Measurements from ENCODE around the gene PDCD1. TPM values are rescaled to one million over a fixed set of nuclear protein-coding genes. Genes with fewer than 3 reads are reported as not detected.

PDCD1 gene
- total and polyA plus RNA-seq, 2 of the 8 experiments (the other 6 are each of a cell fraction or from before 2014, with no cell fraction given) = 0.48 to 1.1 TPM

DNA sequence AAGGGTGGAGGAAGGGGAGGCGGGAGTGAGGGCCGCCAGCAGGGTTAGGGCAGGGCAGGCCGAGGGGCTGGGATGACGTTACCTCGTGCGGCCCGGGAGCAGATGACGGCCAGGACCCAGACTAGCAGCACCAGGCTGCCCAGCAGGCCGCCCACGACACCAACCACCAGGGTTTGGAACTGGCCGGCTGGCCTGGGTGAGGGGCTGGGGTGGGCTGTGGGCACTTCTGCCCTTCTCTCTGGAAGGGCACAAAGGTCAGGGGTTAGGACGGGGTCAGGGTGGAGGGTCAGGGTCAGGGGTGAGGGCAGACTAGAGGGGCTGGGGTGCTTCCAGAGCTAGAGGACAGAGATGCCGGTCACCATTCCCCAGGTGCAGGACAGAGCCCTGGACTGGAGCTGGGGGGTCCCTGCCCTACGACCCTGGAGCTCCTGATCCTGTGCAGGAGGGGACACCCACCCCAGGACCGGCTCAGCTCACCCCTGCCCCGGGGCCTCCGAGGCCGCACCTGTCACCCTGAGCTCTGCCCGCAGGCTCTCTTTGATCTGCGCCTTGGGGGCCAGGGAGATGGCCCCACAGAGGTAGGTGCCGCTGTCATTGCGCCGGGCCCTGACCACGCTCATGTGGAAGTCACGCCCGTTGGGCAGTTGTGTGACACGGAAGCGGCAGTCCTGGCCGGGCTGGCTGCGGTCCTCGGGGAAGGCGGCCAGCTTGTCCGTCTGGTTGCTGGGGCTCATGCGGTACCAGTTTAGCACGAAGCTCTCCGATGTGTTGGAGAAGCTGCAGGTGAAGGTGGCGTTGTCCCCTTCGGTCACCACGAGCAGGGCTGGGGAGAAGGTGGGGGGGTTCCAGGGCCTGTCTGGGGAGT, 6.3 kb downstream of the PDCD1 start:
- Histone ChIP-seq H3K14ac (ENCODE audit: insufficient read length) (no peak overlapping the region), H2BK120ac (replicated peaks; ENCODE audit: low read depth, low read length) (no peak overlapping the region), H4K20me1 (replicated peaks in 1 of 2; ENCODE audit: control insufficient read depth in 1 of 2, insufficient read depth in 2 of 2, low read length in 2 of 2) (no peaks in the 10 kb centered on the region), H2BK5ac (ENCODE audit: low read depth, low read length) (no peak overlapping the region), H3K23ac (ENCODE audit: insufficient read length) (no peak overlapping the region), H2BK12ac (ENCODE audit: low read depth, low read length) (no peak overlapping the region), H3K56ac (replicated peaks; ENCODE audit: insufficient read length, low read depth, low read length) (no peak overlapping the region), H4K91ac (replicated peaks; ENCODE audit: insufficient read length, low read length) (no peak overlapping the region), H2AFZ (ENCODE audit: low read length) (no peak overlapping the region), H3K4me3 (ENCODE audit: extremely low read depth in 1 of 4, insufficient read depth in 2 of 4, low read depth in 3 of 4, low read length in 4 of 4) (no peak overlapping the region), H3K23me2 (ENCODE audit: low read depth, low read length) (no peaks in the 10 kb centered on the region), H3K9ac (replicated peaks in 1 of 4; ENCODE audit: extremely low read depth in 1 of 4, low read depth in 3 of 4, low read length in 3 of 4) (no peak overlapping the region), H4K5ac (ENCODE audit: insufficient read length, low read depth, low read length) (no peak overlapping the region), H3K79me2 (ENCODE audit: control insufficient read depth in 1 of 2, insufficient read depth in 2 of 2, low read length in 2 of 2) (no peaks in the 10 kb centered on the region), H3K27ac (ENCODE audit: low read depth, low read length) (no peak overlapping the region), H3K9me3 (ENCODE audit: insufficient read depth in 2 of 2, low read depth in 1 of 2, low read length in 1 of 2) (no peaks in the 10 kb centered on the region), H3K79me1 (ENCODE audit: low read depth, low read length) (no peaks in the 10 kb centered on the region), H3K27me3 (replicated peaks in 1 of 4; ENCODE audit: control insufficient read depth in 3 of 4, extremely low read depth in 1 of 4, insufficient read depth in 3 of 4, low read length in 3 of 4) (no peaks in the 10 kb centered on the region), H2BK20ac (ENCODE audit: low read length) (no peak overlapping the region), H3K4me2 (ENCODE audit: insufficient read depth in 1 of 2, low read depth in 2 of 2, low read length in 2 of 2) (no peak overlapping the region), H3K4ac (replicated peaks; ENCODE audit: insufficient read length, low read depth, low read length) (no peak overlapping the region), H2AK5ac (ENCODE audit: low read depth, low read length) (no peak overlapping the region), H4K8ac (ENCODE audit: extremely low read depth, insufficient read depth, low read length) (peak overlapping the region; percentile 5; the same call in 1 of the 2 replicates), H2BK15ac (ENCODE audit: low read length) (no peak overlapping the region), H3K4me1 (replicated peaks in 1 of 4; ENCODE audit: control insufficient read depth in 3 of 4, insufficient read depth in 4 of 4, low read length in 3 of 4) (no peaks in the 10 kb centered on the region), H3K18ac (ENCODE audit: extremely low read depth, low read length) (no peak overlapping the region), H3K36me3 (ENCODE audit: control insufficient read depth in 2 of 4, insufficient read depth in 4 of 4, low read length in 3 of 4) (no peaks in the 10 kb centered on the region)
- CTCF ChIA-PET (ENCODE audit: partially characterized antibody) = interaction anchor here (1.0 to 1.6 kb wide), 3 partner anchors 16 to 128 kb away, joined by 3 to 4 read pairs (median 3); no protein-coding TSS in a partner anchor
- WGBS, 2 experiments (ENCODE audit: extremely low coverage in 1 of 2, insufficient coverage in 1 of 2, insufficient read length in 1 of 2, insufficient replicate concordance in 2 of 2, low coverage in 1 of 2, low lambda C conversion rate in 2 of 2, missing lambda C conversion rate in 1 of 2) = 91% methylated on average over 19 of the region's 39 CpGs; no CpG with 5 or more reads in 1 of the 2 experiments
- POLR2A ChIA-PET (ENCODE audit: partially characterized antibody) = no interaction called here
- DNase-seq (ENCODE audit: low read depth in 1 of 2, low spot score in 2 of 2) (peak in 1 of 2 experiments; percentile 42), FAIRE-seq (no peak)
- TF ChIP-seq TAF1 (IDR thresholded peaks at IDR 0.05; ENCODE audit: low read depth, low read length) (no peak), CHD2 (IDR thresholded peaks at IDR 0.05; ENCODE audit: low read length) (no peak), NANOG (IDR thresholded peaks at IDR 0.05; ENCODE audit: insufficient read depth, low read depth, low read length, poor library complexity, severe bottlenecking) (no peak), CBX5 (IDR thresholded peaks at IDR 0.05; ENCODE audit: low read depth, low read length) (no peak), TEAD4 (IDR thresholded peaks at IDR 0.05; ENCODE audit: low read depth, low read length) (no peak), GTF2F1 (IDR thresholded peaks at IDR 0.05; ENCODE audit: borderline replicate concordance, low read depth, low read length) (no peak), SAP30 (IDR thresholded peaks at IDR 0.05; ENCODE audit: insufficient read depth, insufficient replicate concordance, low read length) (no peak), EZH2 (IDR thresholded peaks at IDR 0.05; ENCODE audit: low read depth, low read length, severe bottlenecking) (no peak)

Data from H1 (cell line).